Activated CD4-positive, alpha-beta T cell treated with anti-CD3 and anti-CD28 coated beads for 36 hours (primary cell): ENCODE data around the gene ANKS1B. TPM values are rescaled to one million over a fixed set of nuclear protein-coding genes. Genes with fewer than 3 reads are reported as not detected.

Source experiments
- ATAC-seq: fragments of 200-7000 bp; cut with Tn5 transposase; one replicate; pipeline ENCODE4 v1.10.0; 2021; ENCODE audit warnings: mild to moderate bottlenecking, moderate library complexity
- CTCF ChIA-PET: fragments of 350-600 bp; sonication (Branson Sonifier 250); formaldehyde crosslinking; loops from one replicate; lab custom pipeline; 2021; ENCODE audit warnings: antibody characterized with exemption; lab: Charles Lee
- POLR2A ChIA-PET: fragments of 350-600 bp; sonication (Branson Sonifier 250); formaldehyde crosslinking; loops from one replicate; lab custom pipeline; 2021; ENCODE audit warnings: antibody characterized with exemption, inconsistent platforms; lab: Charles Lee
- DNase-seq: peaks from one replicate; pipeline ENCODE4 v3.0.0-alpha.2; 2020
- H3K27ac Mint-ChIP-seq: one replicate; pipeline ENCODE4 v1.8.0; 2021; ENCODE audit warnings: mixed read lengths
- H3K27me3 Mint-ChIP-seq: one replicate; pipeline ENCODE4 v1.8.0; 2021; ENCODE audit warnings: mixed read lengths
- H3K36me3 Mint-ChIP-seq: one replicate; pipeline ENCODE4 v1.8.0; 2021; ENCODE audit warnings: low read depth, mixed read lengths
- H3K4me1 Mint-ChIP-seq: one replicate; pipeline ENCODE4 v1.8.0; 2021; ENCODE audit warnings: mixed read lengths
- H3K4me3 Mint-ChIP-seq: one replicate; pipeline ENCODE4 v1.8.0; 2021; ENCODE audit warnings: mild to moderate bottlenecking, moderate library complexity, mixed read lengths
- H3K9me3 Mint-ChIP-seq: one replicate; pipeline ENCODE4 v1.8.0; 2021; ENCODE audit warnings: low read depth, mixed read lengths
- intact Hi-C, 2 experiments: fragments of 100-400 bp; cut with DNase I in 1 of 2; cut with micrococcal nuclease in 1 of 2; formaldehyde crosslinking; loops; one replicate each; pipeline versions ENCODE4 v1.14.2 to v1.15.1; 2022 to 2024; cut with DNase I, micrococcal nuclease
- total RNA-seq, 2 experiments: library from RNA; stranded (reverse); gene quantifications; one replicate each; pipeline ENCODE4 v1.2.3, GENCODE V29; 2021

The ANKS1B gene
- total RNA-seq, 2 experiments from 2014 or later: 0.19 to 0.73 TPM

DNA sequence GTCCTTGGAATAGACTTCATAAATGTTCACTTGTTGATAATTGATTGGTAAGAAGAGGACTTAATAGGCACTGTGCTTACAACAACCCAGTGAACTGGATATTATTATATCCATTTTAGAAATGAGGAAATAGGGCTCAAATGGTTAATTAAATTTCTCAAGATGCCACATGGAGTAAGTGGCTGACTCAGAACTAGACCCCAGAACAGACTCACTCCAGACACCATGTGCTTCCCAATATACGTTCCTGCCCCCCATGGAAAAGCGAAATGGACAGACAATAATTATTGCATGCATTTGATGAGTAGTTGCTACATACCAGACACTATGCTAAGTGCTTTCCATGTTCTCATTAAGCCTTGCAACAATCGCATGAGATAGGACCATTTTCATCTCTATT lies 895 bp upstream of the ANKS1B start:
- Mint-ChIP-seq H3K4me3 (peak overlapping the region; percentile 47), H3K27me3 (peaks cover 41% of the 10 kb centered on the region), H3K9me3 (no peaks in the 10 kb centered on the region), H3K27ac (no peak overlapping the region), H3K4me1 (peaks cover 6% of the 10 kb centered on the region), H3K36me3 (no peaks in the 10 kb centered on the region)
- ATAC-seq (no peak), DNase-seq (no peak)
- ChIA-PET POLR2A (no interaction called here), CTCF (no interaction called here)
- intact Hi-C loops: loop anchor here in 1 of 2 experiments (5.0 kb wide), 1 partner anchor 217 kb away; the partner anchor contains the start of gene ACTR6

DNA sequence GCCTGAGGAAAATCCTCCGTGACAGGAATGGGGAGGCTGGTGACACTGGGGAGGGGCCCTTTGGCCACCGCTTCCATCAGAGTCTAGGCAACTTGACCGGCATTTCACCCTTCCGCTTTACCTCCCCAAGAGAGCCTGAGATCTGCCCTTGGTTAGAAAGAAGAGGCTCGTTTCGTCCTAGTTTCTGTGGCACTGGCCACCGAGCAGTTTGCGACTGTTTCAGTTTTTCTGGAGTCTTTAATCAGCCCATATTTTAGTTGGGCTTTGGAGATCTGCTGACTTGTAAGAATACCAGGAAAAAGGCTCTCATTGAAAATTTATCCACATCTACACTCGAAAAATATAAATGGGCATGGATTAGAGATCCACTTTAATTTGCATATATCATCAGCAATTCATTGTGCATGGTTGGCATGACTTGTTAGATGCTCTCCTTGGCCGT lies 414 bp upstream of the ANKS1B start:
- no peak for ATAC-seq
- H3K36me3 Mint-ChIP-seq: no peaks in the 10 kb centered on the region
- POLR2A ChIA-PET: no interaction called here

DNA sequence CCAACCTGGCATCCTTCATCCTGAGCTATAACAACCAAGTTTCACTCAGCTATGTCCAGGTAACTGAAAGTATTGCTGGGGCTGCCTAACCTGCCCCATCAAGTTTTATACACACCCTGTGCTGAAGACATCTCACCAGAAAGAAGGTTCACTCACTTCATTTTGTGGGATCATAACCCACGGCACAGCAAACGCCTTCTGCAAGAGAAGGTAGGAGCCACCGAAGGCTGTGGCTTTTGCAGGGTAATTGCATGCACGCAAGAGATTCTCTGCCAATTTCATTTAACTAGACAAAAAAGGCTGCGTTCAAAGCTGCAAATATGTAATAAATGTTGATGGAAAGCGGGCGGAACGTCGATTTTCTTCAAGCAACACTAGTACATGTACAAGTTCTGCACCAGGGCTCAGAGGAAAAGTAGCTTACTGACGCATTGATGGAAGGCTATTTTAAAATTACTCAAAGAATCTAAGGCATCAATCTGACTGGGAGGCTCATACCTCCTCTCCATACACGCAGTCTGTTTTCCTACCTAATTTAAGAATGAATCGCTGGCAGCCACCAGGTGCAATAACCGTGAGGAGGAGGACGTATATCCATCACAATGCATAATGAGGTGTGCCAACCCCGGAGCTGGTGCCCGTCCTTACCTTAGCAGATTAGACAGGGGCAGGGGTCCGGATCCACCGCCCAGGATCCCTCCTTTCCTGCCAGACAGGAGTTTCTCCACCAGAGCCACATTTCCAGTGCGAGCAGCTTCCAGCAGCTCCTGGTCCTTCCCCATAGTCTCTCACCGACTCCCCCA lies 1.1 kb downstream of the ANKS1B start:
- Mint-ChIP-seq H3K9me3 (no peaks in the 10 kb centered on the region), H3K36me3 (no peaks in the 10 kb centered on the region), H3K4me1 (peaks cover 6% of the 10 kb centered on the region), H3K27me3 (peaks cover 43% of the 10 kb centered on the region), H3K4me3 (peak overlapping the region; percentile 42), H3K27ac (no peak overlapping the region)
- CTCF ChIA-PET: interaction anchor here (0.6 kb wide), 1 partner anchor 1213 kb away, joined by 3 read pairs; no protein-coding TSS in a partner anchor
- DNase-seq (peak; percentile 5), ATAC-seq (no peak)
- POLR2A ChIA-PET: no interaction called here
- intact Hi-C loops: no loop called here

More for the DNA sequence above, 414 bp upstream of the ANKS1B start:
- no peak overlapping the region for H3K27ac Mint-ChIP-seq
- DNase-seq: no peak
- no peaks in the 10 kb centered on the region for H3K9me3 Mint-ChIP-seq
- CTCF ChIA-PET: no interaction called here
- H3K4me3 Mint-ChIP-seq: peak overlapping the region; percentile 47
- intact Hi-C loops: loop anchor here in 1 of 2 experiments (5.0 kb wide), 1 partner anchor 217 kb away; the partner anchor contains the start of gene ACTR6
- peaks cover 6% of the 10 kb centered on the region for H3K4me1 Mint-ChIP-seq
- peaks cover 41% of the 10 kb centered on the region for H3K27me3 Mint-ChIP-seq

DNA sequence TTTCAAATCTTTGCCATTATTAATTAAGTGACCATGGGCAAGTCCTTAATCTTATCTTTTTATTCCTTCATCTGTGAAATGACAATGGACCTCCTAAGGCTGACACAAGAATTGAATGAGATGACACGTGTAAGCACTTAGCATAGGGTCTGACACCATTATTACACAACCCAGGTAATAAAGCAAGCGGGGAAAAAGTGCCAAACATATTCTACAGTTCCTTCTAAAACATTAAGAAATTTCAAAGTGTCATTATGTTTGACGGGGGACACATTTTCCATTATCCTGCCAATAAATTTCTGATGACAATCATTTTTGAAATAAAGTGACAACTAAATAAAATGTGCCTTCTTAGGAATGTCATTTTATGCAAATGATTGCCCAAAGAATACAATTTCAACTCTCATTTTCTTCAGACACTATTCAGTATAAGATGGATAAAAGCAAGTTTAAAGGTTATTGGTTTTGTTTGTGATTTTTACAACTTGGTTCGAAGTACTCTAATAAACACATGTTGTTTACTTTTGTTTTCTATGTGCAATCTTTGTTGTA lies 3.0 kb downstream of the ANKS1B start:
- Mint-ChIP-seq H3K27ac (no peak overlapping the region), H3K4me1 (peaks cover 6% of the 10 kb centered on the region), H3K27me3 (peaks cover 39% of the 10 kb centered on the region), H3K9me3 (no peaks in the 10 kb centered on the region), H3K36me3 (no peaks in the 10 kb centered on the region), H3K4me3 (no peak overlapping the region)
- POLR2A ChIA-PET: no interaction called here
- DNase-seq (no peak), ATAC-seq (no peak)
- intact Hi-C loops: no loop called here
- CTCF ChIA-PET: no interaction called here

DNA sequence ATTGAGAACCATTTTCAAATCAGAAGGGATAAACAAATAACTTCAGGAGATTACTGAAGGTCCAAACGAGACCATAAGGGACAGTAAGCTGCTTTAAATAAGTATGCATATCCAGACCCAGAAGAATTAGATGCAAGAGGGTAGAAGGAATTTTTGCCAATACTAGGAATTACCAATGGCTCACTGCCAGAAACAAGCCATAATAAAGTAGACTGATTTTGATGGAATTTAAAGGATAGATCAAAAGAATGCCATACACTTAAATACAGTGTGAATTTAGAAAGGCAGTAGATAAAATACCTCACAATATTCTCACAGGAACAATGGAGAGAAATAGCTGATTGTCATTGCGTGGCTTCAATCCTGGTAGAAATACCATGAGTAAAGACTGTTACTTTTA lies 5.3 kb downstream of the ANKS1B start:
- Mint-ChIP-seq H3K27me3 (peaks cover 25% of the 10 kb centered on the region), H3K36me3 (no peaks in the 10 kb centered on the region)

DNA sequence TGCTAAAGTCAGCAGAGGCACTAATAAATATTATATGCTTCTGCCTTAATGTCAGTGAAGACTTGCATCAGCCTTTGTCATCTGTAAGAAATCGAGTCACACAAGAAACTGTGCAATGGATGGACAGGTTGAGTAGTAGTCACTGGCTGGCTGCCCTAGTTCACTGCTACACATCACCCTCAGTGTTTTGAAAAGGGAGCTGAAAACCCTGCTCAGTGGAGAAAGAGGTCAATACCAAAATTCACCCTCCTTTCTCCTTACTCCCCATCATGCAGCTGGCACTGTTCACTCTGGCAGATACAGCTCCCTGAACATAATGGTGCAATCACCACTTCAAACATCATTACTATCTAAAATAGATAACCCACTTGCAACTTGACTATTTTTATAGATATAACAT lies 6.6 kb downstream of the ANKS1B start:
- H3K27ac Mint-ChIP-seq: no peak overlapping the region
- intact Hi-C loops: no loop called here
- no peak for DNase-seq
- POLR2A ChIA-PET: no interaction called here
- no peak for ATAC-seq
- CTCF ChIA-PET: interaction anchor here (0.6 kb wide), 1 partner anchor 1662 kb away, joined by 3 read pairs; no protein-coding TSS in a partner anchor
- no peaks in the 10 kb centered on the region for H3K36me3 Mint-ChIP-seq
- H3K4me3 Mint-ChIP-seq: no peak overlapping the region
- no peaks in the 10 kb centered on the region for H3K4me1 Mint-ChIP-seq
- peaks cover 14% of the 10 kb centered on the region for H3K27me3 Mint-ChIP-seq
- peaks cover 1% of the 10 kb centered on the region for H3K9me3 Mint-ChIP-seq

More for the DNA sequence above, 5.3 kb downstream of the ANKS1B start:
- DNase-seq (no peak), ATAC-seq (no peak)
- H3K4me3 Mint-ChIP-seq: no peak overlapping the region
- H3K4me1 Mint-ChIP-seq: no peaks in the 10 kb centered on the region
- intact Hi-C loops: no loop called here
- H3K27ac Mint-ChIP-seq: no peak overlapping the region
- CTCF ChIA-PET: interaction anchor here (0.8 kb wide), 1 partner anchor 11 kb away, joined by 3 read pairs; no protein-coding TSS in a partner anchor
- POLR2A ChIA-PET: no interaction called here
- peaks cover 1% of the 10 kb centered on the region for H3K9me3 Mint-ChIP-seq

DNA sequence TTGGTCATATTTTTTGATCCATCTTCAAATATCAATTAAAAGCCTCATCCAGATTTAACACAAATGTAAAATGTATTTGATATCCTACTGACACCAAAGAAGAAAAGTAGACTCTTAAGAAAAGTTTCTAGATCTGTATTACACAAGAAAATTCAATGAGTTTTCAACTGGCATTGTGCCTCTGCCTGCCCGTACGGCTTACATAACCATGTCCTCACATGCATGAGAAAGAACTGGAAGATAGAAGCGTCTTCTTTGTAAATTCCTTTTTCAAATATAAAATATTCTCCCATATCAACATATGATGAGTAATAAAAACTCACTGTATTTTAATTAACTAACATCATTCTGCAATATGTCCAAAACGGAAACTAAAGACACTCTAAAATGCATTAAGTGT lies 7.2 kb downstream of the ANKS1B start:
- Mint-ChIP-seq H3K4me3 (no peak overlapping the region), H3K9me3 (peaks cover 1% of the 10 kb centered on the region), H3K36me3 (no peaks in the 10 kb centered on the region), H3K4me1 (no peaks in the 10 kb centered on the region), H3K27me3 (peaks cover 9% of the 10 kb centered on the region), H3K27ac (no peak overlapping the region)
- CTCF ChIA-PET: no interaction called here
- ATAC-seq (no peak), DNase-seq (no peak)
- intact Hi-C loops: no loop called here
- POLR2A ChIA-PET: no interaction called here

DNA sequence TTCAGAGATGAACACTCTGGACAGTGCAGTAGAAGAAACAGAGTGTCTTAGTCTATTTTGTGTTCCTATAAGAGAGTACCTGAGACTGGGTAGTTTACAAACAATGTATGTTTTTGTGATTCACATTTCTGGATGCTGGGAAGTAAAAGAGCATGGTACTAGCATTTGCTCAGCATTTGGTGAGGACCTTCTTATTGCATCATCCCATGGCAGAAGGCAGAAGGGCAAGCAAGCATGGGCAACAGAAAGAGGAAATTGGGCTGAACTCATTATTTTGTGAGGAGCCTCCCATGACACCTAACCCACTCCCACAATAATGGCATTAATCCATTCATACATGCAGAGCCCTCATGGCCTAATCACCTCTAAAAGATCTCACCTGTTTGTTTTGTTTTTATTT lies 8.0 kb downstream of the ANKS1B start:
- H3K36me3 Mint-ChIP-seq: no peaks in the 10 kb centered on the region
- H3K27me3 Mint-ChIP-seq: peaks cover 9% of the 10 kb centered on the region
- H3K4me3 Mint-ChIP-seq: no peak overlapping the region
- H3K9me3 Mint-ChIP-seq: peaks cover 1% of the 10 kb centered on the region
- intact Hi-C loops: no loop called here
- no peaks in the 10 kb centered on the region for H3K4me1 Mint-ChIP-seq
- no peak for DNase-seq
- H3K27ac Mint-ChIP-seq: no peak overlapping the region
- ChIA-PET CTCF (no interaction called here), POLR2A (no interaction called here)
- peak; percentile 26 for ATAC-seq

DNA sequence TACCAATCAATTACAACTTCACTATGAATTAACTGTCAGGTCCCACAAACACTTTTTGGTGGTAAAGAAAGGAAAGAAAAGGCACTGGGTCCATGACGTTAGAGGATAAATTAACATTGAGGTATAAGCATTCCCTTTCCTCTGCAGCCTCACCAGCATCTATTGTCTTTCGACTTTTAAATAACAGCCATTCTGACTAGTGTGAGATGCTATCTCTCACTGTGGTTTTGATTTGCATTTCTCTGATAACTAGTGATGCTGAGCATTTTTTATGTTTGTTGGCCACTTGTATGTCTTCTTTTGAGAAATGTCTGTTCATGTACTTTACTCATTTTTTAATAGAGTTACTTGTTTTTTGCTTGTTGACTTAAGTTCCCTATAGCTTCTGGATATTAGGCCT lies 9.4 kb downstream of the ANKS1B start:
- ATAC-seq (no peak), DNase-seq (no peak)
- Mint-ChIP-seq H3K4me1 (no peaks in the 10 kb centered on the region), H3K27ac (no peak overlapping the region), H3K27me3 (peaks cover 6% of the 10 kb centered on the region), H3K36me3 (no peaks in the 10 kb centered on the region), H3K9me3 (peaks cover 1% of the 10 kb centered on the region), H3K4me3 (no peak overlapping the region)
- ChIA-PET POLR2A (no interaction called here), CTCF (no interaction called here)
- intact Hi-C loops: no loop called here

DNA sequence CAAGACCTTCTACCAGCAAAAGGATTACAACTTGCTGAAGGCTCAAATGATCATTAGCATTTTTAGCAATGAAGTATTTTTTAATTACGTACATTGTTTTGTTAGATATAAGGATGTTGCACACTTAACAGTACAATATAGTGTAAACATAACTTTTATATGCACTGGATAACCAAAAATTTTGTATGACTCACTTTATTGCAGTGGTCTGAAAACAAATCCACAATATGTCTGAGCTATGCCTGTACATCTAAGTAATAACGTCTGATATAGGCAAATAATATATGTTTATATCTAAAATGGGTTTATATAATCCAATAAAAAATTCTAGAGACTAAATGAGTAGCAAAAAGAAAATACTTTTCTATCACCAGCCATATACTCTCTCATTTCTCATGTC lies 10.6 kb downstream of the ANKS1B start:
- ChIA-PET CTCF (no interaction called here), POLR2A (no interaction called here)
- no peaks in the 10 kb centered on the region for H3K36me3 Mint-ChIP-seq
- H3K4me3 Mint-ChIP-seq: no peak overlapping the region
- no peak overlapping the region for H3K27ac Mint-ChIP-seq
- H3K27me3 Mint-ChIP-seq: peaks cover 2% of the 10 kb centered on the region
- peaks cover 1% of the 10 kb centered on the region for H3K9me3 Mint-ChIP-seq
- ATAC-seq (no peak), DNase-seq (no peak)
- no peaks in the 10 kb centered on the region for H3K4me1 Mint-ChIP-seq
- intact Hi-C loops: no loop called here

DNA sequence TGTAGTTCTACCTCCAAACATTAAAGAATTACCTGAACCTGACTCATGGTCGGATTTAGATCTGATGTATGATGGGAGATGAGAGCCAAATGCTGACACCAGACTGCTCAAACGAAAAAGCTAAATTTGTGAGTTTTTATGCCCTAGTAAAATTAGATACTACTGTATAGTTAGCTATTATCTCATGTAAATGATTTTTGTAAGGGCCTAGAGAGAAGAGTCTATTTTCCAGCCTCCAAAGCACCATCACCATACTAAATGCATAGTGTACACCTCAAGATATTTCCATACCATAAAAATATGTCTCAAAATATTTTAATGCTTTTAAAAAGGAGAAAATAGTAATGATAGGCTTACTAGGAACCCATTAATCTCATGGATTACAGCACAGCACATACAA lies 18.3 kb downstream of the ANKS1B start:
- POLR2A ChIA-PET: no interaction called here
- H3K27ac Mint-ChIP-seq: no peak overlapping the region
- no peaks in the 10 kb centered on the region for H3K36me3 Mint-ChIP-seq
- H3K9me3 Mint-ChIP-seq: no peaks in the 10 kb centered on the region
- no peak for ATAC-seq
- intact Hi-C loops: no loop called here
- H3K4me3 Mint-ChIP-seq: no peak overlapping the region
- no peak for DNase-seq
- H3K27me3 Mint-ChIP-seq: no peaks in the 10 kb centered on the region
- no peaks in the 10 kb centered on the region for H3K4me1 Mint-ChIP-seq
- CTCF ChIA-PET: no interaction called here

DNA sequence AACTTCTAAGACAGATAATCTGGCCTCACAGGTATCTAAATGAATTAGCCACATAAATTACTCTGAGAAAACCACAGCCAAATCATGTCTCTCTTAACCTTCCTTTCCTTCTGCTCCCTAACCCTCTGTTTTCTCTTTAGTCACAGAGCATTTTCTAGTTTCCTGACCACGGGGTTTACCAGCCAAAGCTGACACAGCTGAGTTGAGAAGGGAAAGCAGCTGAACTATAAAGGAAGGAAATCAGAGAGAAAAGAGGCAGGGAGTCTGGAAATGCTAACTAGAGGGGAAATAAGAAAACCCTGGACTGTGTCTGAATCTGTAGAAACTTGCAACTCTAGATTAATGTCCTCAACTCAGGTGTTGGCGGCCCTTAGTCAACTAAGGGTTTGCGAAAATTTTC lies 24.4 kb downstream of the ANKS1B start:
- CTCF ChIA-PET: no interaction called here
- POLR2A ChIA-PET: no interaction called here
- no peak overlapping the region for H3K4me3 Mint-ChIP-seq
- ATAC-seq (no peak), DNase-seq (no peak)
- intact Hi-C loops: no loop called here
- no peaks in the 10 kb centered on the region for H3K9me3 Mint-ChIP-seq
- H3K36me3 Mint-ChIP-seq: no peaks in the 10 kb centered on the region
- H3K27me3 Mint-ChIP-seq: no peaks in the 10 kb centered on the region
- no peaks in the 10 kb centered on the region for H3K4me1 Mint-ChIP-seq
- H3K27ac Mint-ChIP-seq: no peak overlapping the region
